H1 (cell line): ENCODE results near the gene ZKSCAN8.

Experiments
- ASH2L ChIP-seq: fragments of 200-600, 300-600 bp; sonication (generic); IDR thresholded peaks from one replicate; pipeline ENCODE4 v1.7.1; 2017; ENCODE audit warnings: low read length
- CEBPB ChIP-seq: IDR thresholded peaks from 2 replicates; pipeline ENCODE4 v1.6.1; 2012; ENCODE audit warnings: low read depth, low read length
- CHD1 ChIP-seq: IDR thresholded peaks from 2 replicates; pipeline ENCODE4 v1.6.1; 2012; ENCODE audit warnings: low read depth, low read length, improper control_type of control experiment
- CREB1 ChIP-seq: IDR thresholded peaks from 2 replicates; pipeline ENCODE4 v1.6.1; 2012; ENCODE audit warnings: inconsistent platforms
- CTCF ChIP-seq, 3 experiments: IDR thresholded peaks; 1 replicate in 2 of 3; 2 replicates in 1 of 3; pipeline versions ENCODE4 v1.5.1 to v1.6.1; 2011; ENCODE audit warnings: low read length in 3 of 3, mild to moderate bottlenecking in 3 of 3, inconsistent platforms in 2 of 3, low read depth in 1 of 3, moderate library complexity in 1 of 3; ENCODE audit not compliant: insufficient read depth in 1 of 3; ENCODE audit errors: control extremely low read depth in 1 of 3
- EP300 ChIP-seq, 2 experiments: IDR thresholded peaks; 1 replicate in 1 of 2; 2 replicates in 1 of 2; pipeline ENCODE4 v1.6.1; 2011 to 2012; ENCODE audit warnings: low read depth in 2 of 2, low read length in 2 of 2, mild to moderate bottlenecking in 2 of 2, borderline replicate concordance in 1 of 2, inconsistent platforms in 1 of 2, moderate library complexity in 1 of 2
- KDM1A ChIP-seq: fragments of 200-600, 300-600 bp; sonication (generic); IDR thresholded peaks from 2 replicates; pipeline ENCODE4 v1.7.1; 2016; ENCODE audit warnings: mild to moderate bottlenecking, low read length, borderline replicate concordance
- POLR2A ChIP-seq, 2 experiments: IDR thresholded peaks; 1 replicate in 1 of 2; 2 replicates in 1 of 2; pipeline ENCODE4 v1.6.1; 2011; ENCODE audit warnings: low read depth in 2 of 2, low read length in 2 of 2, mild to moderate bottlenecking in 2 of 2; ENCODE audit errors: control extremely low read depth in 1 of 2
- POLR2AphosphoS5 ChIP-seq: IDR thresholded peaks from 2 replicates; pipeline ENCODE4 v1.6.1; 2011; ENCODE audit warnings: low read depth, low read length
- SP1 ChIP-seq: IDR thresholded peaks from 2 replicates; pipeline ENCODE4 v1.6.1; 2011; ENCODE audit warnings: low read depth, low read length
- YY1 ChIP-seq: IDR thresholded peaks from 2 replicates; pipeline ENCODE4 v1.6.1; 2011; ENCODE audit warnings: low read depth, mild to moderate bottlenecking, low read length
- TF ChIP-seq, protein P1 (sequence below): IDR thresholded peaks from 2 replicates; pipeline ENCODE4 v1.6.1; 2012; ENCODE audit warnings: inconsistent platforms

- TF ChIP-seq CTCF (IDR thresholded peaks at IDR 0.05; ENCODE audit: control extremely low read depth in 1 of 3, insufficient read depth in 1 of 3, low read depth in 1 of 3, low read length in 3 of 3): no peak
- no peak for TF ChIP-seq CREB1
- no peak for TF ChIP-seq CHD1
- TF ChIP-seq EP300 (IDR thresholded peaks at IDR 0.05; ENCODE audit: borderline replicate concordance in 1 of 2, low read depth in 2 of 2, low read length in 2 of 2): no peak
- no peak for TF ChIP-seq POLR2A (IDR thresholded peaks at IDR 0.05; ENCODE audit: control extremely low read depth in 1 of 2, low read depth in 2 of 2, low read length in 2 of 2)
- no peak for TF ChIP-seq CEBPB
- no peak for TF ChIP-seq KDM1A
- TF ChIP-seq SP1: no peak
- no peak for TF ChIP-seq ASH2L
- no peak for TF ChIP-seq YY1
- TF ChIP-seq, protein P1, sequence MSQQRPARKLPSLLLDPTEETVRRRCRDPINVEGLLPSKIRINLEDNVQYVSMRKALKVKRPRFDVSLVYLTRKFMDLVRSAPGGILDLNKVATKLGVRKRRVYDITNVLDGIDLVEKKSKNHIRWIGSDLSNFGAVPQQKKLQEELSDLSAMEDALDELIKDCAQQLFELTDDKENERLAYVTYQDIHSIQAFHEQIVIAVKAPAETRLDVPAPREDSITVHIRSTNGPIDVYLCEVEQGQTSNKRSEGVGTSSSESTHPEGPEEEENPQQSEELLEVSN: no peak
- TF ChIP-seq POLR2AphosphoS5: no peak
Observed at GRCh38 chr6:28203201-28203600, 61.5 kb downstream of the ZKSCAN8 start.
